Measurements from ENCODE around the gene ARHGEF4. TPM values are rescaled to one million over a fixed set of nuclear protein-coding genes. Genes with fewer than 3 reads are reported as not detected.

The ARHGEF4 gene
- total RNA-seq, 6 experiments from 2014 or later, result 0.44 to 6.7 (median 0.67) TPM; not detected in 2

- WGBS (ENCODE audit: insufficient coverage, low coverage, low lambda C conversion rate, missing lambda C conversion rate), result 50% methylated on average over 5 of the region's 18 CpGs
- TF ChIP-seq, protein P1, sequence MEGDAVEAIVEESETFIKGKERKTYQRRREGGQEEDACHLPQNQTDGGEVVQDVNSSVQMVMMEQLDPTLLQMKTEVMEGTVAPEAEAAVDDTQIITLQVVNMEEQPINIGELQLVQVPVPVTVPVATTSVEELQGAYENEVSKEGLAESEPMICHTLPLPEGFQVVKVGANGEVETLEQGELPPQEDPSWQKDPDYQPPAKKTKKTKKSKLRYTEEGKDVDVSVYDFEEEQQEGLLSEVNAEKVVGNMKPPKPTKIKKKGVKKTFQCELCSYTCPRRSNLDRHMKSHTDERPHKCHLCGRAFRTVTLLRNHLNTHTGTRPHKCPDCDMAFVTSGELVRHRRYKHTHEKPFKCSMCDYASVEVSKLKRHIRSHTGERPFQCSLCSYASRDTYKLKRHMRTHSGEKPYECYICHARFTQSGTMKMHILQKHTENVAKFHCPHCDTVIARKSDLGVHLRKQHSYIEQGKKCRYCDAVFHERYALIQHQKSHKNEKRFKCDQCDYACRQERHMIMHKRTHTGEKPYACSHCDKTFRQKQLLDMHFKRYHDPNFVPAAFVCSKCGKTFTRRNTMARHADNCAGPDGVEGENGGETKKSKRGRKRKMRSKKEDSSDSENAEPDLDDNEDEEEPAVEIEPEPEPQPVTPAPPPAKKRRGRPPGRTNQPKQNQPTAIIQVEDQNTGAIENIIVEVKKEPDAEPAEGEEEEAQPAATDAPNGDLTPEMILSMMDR (IDR thresholded peaks at IDR 0.05), result no peak
- no peak for TF ChIP-seq POLR2A (IDR thresholded peaks at IDR 0.05)
- peaks cover 0 to 6% (median 0%) of the 10 kb centered on the region in 4 donors for H3K4me1 ChIP-seq
- H3K27me3 ChIP-seq, result peaks cover 0 to 8% of the 10 kb centered on the region in 2 donors
- no peaks in the 10 kb centered on the region for H3K9me3 ChIP-seq
- DNase-seq (peak in 2 of 3 donors; percentile 11 to 34), ATAC-seq (no peak)
- H3K4me3 ChIP-seq, result no peak overlapping the region
- H3K36me3 ChIP-seq, result no peaks in the 10 kb centered on the region
- intact Hi-C loops (cut with DNase I), result no loop called here
- H3K27ac ChIP-seq, result no peak overlapping the region
Observed at GRCh38 chr2:130834931-130835765, 1.6 kb upstream of the ARHGEF4 start.

GRCh38 chr2:130835766-130836015, 1.0 kb upstream of the ARHGEF4 start:
- 96% methylated on average over 4 of the region's 7 CpGs for WGBS (ENCODE audit: insufficient coverage, low coverage, low lambda C conversion rate, missing lambda C conversion rate)
- Histone ChIP-seq H3K4me3 (no peak overlapping the region), H3K27me3 (peaks cover 0 to 8% of the 10 kb centered on the region in 2 donors), H3K27ac (no peak overlapping the region), H3K4me1 (peaks cover 0 to 6% (median 0%) of the 10 kb centered on the region in 4 donors), H3K9me3 (no peaks in the 10 kb centered on the region), H3K36me3 (no peaks in the 10 kb centered on the region)
- intact Hi-C loops (cut with DNase I), result no loop called here
- ATAC-seq (no peak), DNase-seq (no peak)
- TF ChIP-seq, protein P1 (IDR thresholded peaks at IDR 0.05), result no peak
- no peak for TF ChIP-seq POLR2A (IDR thresholded peaks at IDR 0.05)

DNA sequence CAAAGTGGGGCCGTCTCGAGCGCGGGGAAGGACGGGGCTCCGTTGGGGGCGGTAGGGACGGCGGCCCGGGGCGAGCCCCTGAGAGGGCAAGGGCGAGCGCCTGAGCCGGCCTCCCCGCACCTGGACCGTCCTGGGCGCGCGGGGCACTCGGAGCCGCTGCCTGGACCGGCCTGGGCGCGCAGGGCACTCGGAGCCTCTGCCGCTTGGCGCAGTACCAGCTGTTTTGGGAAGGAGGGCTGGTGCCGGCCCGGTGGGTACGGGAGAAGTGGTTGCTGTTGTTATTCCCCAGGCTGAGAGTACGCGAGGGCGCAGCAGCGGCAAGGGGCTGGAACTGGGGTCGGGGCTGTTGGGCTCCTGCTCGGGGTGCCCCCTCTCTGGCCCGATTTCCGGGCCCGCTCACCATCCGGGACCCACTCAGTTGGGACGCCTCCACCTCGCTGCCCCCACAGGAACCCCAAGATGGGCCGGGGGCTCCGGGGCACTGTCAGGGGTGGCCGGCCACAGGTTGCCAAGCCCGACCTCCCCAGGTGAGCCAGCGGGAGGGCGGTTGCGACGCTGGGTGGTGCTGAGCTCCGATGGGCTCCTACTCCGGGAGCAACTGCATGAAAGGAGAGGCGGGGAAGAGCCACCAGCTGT, 579 bp downstream of the ARHGEF4 start:
- TF ChIP-seq, protein P1 (IDR thresholded peaks at IDR 0.05), result no peak
- TF ChIP-seq POLR2A (IDR thresholded peaks at IDR 0.05), result no peak
- H3K4me3 ChIP-seq, result peak overlapping the region; percentile 25 to 49 (median 40)
- no CpG with 5 or more reads among the region's 53 CpGs for WGBS (ENCODE audit: insufficient coverage, low coverage, low lambda C conversion rate, missing lambda C conversion rate)
- no peaks in the 10 kb centered on the region for H3K9me3 ChIP-seq
- peaks cover 0 to 8% of the 10 kb centered on the region in 2 donors for H3K27me3 ChIP-seq
- intact Hi-C loops (cut with DNase I), result no loop called here
- ATAC-seq (peak; percentile 5 to 30 (median 14)), DNase-seq (no peak)
- no peaks in the 10 kb centered on the region for H3K36me3 ChIP-seq
- H3K4me1 ChIP-seq, result peaks cover 0 to 6% (median 0%) of the 10 kb centered on the region in 4 donors
- H3K27ac ChIP-seq, result no peak overlapping the region

- peak in 1 of 3 donors; percentile 60 for DNase-seq
- no peaks in the 10 kb centered on the region for H3K9me3 ChIP-seq
- no peak for TF ChIP-seq POLR2A (IDR thresholded peaks at IDR 0.05)
- TF ChIP-seq, protein P1 (IDR thresholded peaks at IDR 0.05), result no peak
- H3K27ac ChIP-seq, result no peak overlapping the region
- no peaks in the 10 kb centered on the region for H3K36me3 ChIP-seq
- peak; percentile 23 to 79 (median 37) for ATAC-seq
- peak overlapping the region in 1 of 3 donors; percentile 49 for H3K4me3 ChIP-seq
- 91% methylated on average over 14 of the region's 28 CpGs for WGBS (ENCODE audit: insufficient coverage, low coverage, low lambda C conversion rate, missing lambda C conversion rate)
- intact Hi-C loops (cut with DNase I), result no loop called here
- peaks cover 0 to 8% of the 10 kb centered on the region in 2 donors for H3K27me3 ChIP-seq
- peaks cover 0 to 6% (median 0%) of the 10 kb centered on the region in 4 donors for H3K4me1 ChIP-seq
Observed at GRCh38 chr2:130837811-130838565, 1.3 kb downstream of the ARHGEF4 start.
